WTC11 (cell line): Measurements from ENCODE around the gene SRRT. TPM values are rescaled to one million over a fixed set of nuclear protein-coding genes. Genes with fewer than 3 reads are reported as not detected.

Experiments
- ATAC-seq: fragments of 200-7000 bp; cut with Tn5 transposase; 2 replicates; pipeline ENCODE4 v1.10.0; 2021; ENCODE audit warnings: mild to moderate bottlenecking, moderate library complexity
- CTCF ChIA-PET: fragments of 300-600 bp; sonication (Branson Sonifier 250); formaldehyde crosslinking; loops from one replicate; lab custom pipeline; 2021; ENCODE audit warnings: antibody characterized with exemption; lab: Charles Lee
- POLR2A ChIA-PET: fragments of 350-600 bp; sonication (Branson Sonifier 250); formaldehyde crosslinking; loops from one replicate; lab custom pipeline; 2021; ENCODE audit warnings: antibody characterized with exemption; lab: Charles Lee
- DNase-seq: peaks from one replicate; pipeline ENCODE4 v3.0.0; 2021; ENCODE audit warnings: low spot score
- H3K27ac Mint-ChIP-seq: 2 replicates; pipeline ENCODE4 v1.8.0; 2021; ENCODE audit warnings: mixed read lengths
- H3K27me3 Mint-ChIP-seq: 2 replicates; pipeline ENCODE4 v1.8.0; 2021; ENCODE audit warnings: low read depth, mild to moderate bottlenecking, moderate library complexity, mixed read lengths
- H3K36me3 Mint-ChIP-seq: 2 replicates; pipeline ENCODE4 v1.8.0; 2021; ENCODE audit warnings: mixed read lengths
- H3K4me1 Mint-ChIP-seq: 2 replicates; pipeline ENCODE4 v1.8.0; 2022; ENCODE audit warnings: mixed read lengths
- H3K4me3 Mint-ChIP-seq: 2 replicates; pipeline ENCODE4 v1.8.0; 2021; ENCODE audit warnings: mild to moderate bottlenecking, moderate library complexity, mixed read lengths
- H3K9me3 Mint-ChIP-seq: 2 replicates; pipeline ENCODE4 v1.8.0; 2021; ENCODE audit warnings: mixed read lengths
- ATF1 ChIP-seq: sonication (generic); formaldehyde crosslinking; IDR thresholded peaks from 2 replicates; pipeline ENCODE4 v1.8.1; 2023; ENCODE audit warnings: mild to moderate bottlenecking, moderate library complexity, missing genetic modification reagents
- CREB1 ChIP-seq: sonication (generic); formaldehyde crosslinking; IDR thresholded peaks from 2 replicates; pipeline ENCODE4 v1.8.0; 2023; ENCODE audit warnings: mild to moderate bottlenecking, missing genetic modification reagents
- ETV6 ChIP-seq: sonication (generic); formaldehyde crosslinking; IDR thresholded peaks from 2 replicates; pipeline ENCODE4 v1.8.1; 2022; ENCODE audit warnings: mild to moderate bottlenecking, missing genetic modification reagents
- TP53 ChIP-seq: sonication (generic); formaldehyde crosslinking; IDR thresholded peaks from 2 replicates; pipeline ENCODE4 v1.8.1; 2023; ENCODE audit warnings: mild to moderate bottlenecking, missing genetic modification reagents
- ZNF219 ChIP-seq: sonication (generic); formaldehyde crosslinking; IDR thresholded peaks from 2 replicates; pipeline ENCODE4 v1.8.0; 2023; ENCODE audit warnings: missing genetic modification reagents, mild to moderate bottlenecking, borderline replicate concordance
- total RNA-seq: library from RNA; stranded (reverse); gene quantifications from 3 replicates; pipeline ENCODE4 v1.2.3, GENCODE V29; 2021
- TF ChIP-seq, protein P1 (sequence below): fragments of 250-450 bp; sonication (Bioruptor Pico); IDR thresholded peaks from 2 replicates; pipeline ENCODE4 v1.9.0; 2021; ENCODE audit warnings: mild to moderate bottlenecking
- TF ChIP-seq, protein P2 (sequence below): sonication (generic); formaldehyde crosslinking; IDR thresholded peaks from 2 replicates; pipeline ENCODE4 v1.8.0; 2023; ENCODE audit warnings: mild to moderate bottlenecking, missing genetic modification reagents
- TF ChIP-seq, protein P3 (sequence below): fragments of 250-450 bp; sonication (Bioruptor Pico); IDR thresholded peaks from 2 replicates; pipeline ENCODE4 v2.1.2; 2022; ENCODE audit warnings: mild to moderate bottlenecking, moderate library complexity
- TF ChIP-seq, protein P4 (sequence below): sonication (generic); formaldehyde crosslinking; IDR thresholded peaks from 2 replicates; pipeline ENCODE4 v1.8.1; 2023; ENCODE audit warnings: mild to moderate bottlenecking, missing genetic modification reagents
- TF ChIP-seq, protein P5 (sequence below): fragments of 200-600 bp; IDR thresholded peaks from 2 replicates; pipeline ENCODE4 v1.8.0; 2022; ENCODE audit warnings: antibody characterized with exemption

The SRRT gene
- total RNA-seq, 1 experiment from 2014 or later, result 238 TPM

DNA sequence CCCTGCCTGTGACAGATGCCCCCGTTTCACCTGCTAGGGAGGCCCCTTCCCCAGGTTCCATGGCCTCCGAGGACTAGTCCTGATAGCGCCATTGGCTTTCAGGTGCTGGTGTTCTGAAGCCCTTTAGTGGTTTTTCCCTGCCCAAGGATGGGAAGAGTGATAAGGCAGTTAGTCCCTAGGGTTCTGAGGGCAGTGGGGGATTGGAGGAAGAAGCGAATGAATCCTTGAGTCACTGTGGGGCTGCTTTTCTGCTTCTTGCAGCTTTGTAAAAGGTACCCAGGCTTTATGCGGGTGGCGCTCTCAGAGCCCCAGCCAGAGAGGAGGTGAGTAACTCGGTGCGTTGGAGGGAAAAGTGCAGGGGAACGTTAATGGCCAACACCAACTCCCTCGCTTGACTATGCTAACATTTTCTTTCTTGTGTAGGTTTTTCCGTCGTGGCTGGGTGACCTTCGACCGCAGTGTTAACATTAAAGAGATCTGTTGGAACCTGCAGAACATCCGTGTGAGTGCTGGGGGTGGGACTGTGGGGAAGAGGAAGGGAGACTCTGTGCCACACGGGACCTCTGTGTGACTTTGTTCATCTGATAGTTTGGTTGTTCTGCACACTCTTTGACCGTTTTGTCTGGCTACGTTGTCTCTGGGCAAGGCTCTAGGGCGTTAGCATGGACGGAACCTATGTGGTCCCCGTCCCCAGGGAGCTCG lies 10.7 kb downstream of the SRRT start:
- H3K27ac Mint-ChIP-seq, result peak overlapping the region; percentile 31; the same call in 1 of the 2 replicates
- peaks cover 76% of the 10 kb centered on the region for H3K36me3 Mint-ChIP-seq
- H3K4me1 Mint-ChIP-seq, result peaks cover 31% of the 10 kb centered on the region
- no peak for DNase-seq
- H3K4me3 Mint-ChIP-seq, result no peak overlapping the region
- ATAC-seq, result no peak
- no peaks in the 10 kb centered on the region for H3K27me3 Mint-ChIP-seq
- TF ChIP-seq CREB1 (CRISPR knock-in tag), result no peak
- TF ChIP-seq, protein P1, sequence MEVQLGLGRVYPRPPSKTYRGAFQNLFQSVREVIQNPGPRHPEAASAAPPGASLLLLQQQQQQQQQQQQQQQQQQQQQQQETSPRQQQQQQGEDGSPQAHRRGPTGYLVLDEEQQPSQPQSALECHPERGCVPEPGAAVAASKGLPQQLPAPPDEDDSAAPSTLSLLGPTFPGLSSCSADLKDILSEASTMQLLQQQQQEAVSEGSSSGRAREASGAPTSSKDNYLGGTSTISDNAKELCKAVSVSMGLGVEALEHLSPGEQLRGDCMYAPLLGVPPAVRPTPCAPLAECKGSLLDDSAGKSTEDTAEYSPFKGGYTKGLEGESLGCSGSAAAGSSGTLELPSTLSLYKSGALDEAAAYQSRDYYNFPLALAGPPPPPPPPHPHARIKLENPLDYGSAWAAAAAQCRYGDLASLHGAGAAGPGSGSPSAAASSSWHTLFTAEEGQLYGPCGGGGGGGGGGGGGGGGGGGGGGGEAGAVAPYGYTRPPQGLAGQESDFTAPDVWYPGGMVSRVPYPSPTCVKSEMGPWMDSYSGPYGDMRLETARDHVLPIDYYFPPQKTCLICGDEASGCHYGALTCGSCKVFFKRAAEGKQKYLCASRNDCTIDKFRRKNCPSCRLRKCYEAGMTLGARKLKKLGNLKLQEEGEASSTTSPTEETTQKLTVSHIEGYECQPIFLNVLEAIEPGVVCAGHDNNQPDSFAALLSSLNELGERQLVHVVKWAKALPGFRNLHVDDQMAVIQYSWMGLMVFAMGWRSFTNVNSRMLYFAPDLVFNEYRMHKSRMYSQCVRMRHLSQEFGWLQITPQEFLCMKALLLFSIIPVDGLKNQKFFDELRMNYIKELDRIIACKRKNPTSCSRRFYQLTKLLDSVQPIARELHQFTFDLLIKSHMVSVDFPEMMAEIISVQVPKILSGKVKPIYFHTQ (CRISPR knock-in tag), result no peak
- TF ChIP-seq, protein P2, sequence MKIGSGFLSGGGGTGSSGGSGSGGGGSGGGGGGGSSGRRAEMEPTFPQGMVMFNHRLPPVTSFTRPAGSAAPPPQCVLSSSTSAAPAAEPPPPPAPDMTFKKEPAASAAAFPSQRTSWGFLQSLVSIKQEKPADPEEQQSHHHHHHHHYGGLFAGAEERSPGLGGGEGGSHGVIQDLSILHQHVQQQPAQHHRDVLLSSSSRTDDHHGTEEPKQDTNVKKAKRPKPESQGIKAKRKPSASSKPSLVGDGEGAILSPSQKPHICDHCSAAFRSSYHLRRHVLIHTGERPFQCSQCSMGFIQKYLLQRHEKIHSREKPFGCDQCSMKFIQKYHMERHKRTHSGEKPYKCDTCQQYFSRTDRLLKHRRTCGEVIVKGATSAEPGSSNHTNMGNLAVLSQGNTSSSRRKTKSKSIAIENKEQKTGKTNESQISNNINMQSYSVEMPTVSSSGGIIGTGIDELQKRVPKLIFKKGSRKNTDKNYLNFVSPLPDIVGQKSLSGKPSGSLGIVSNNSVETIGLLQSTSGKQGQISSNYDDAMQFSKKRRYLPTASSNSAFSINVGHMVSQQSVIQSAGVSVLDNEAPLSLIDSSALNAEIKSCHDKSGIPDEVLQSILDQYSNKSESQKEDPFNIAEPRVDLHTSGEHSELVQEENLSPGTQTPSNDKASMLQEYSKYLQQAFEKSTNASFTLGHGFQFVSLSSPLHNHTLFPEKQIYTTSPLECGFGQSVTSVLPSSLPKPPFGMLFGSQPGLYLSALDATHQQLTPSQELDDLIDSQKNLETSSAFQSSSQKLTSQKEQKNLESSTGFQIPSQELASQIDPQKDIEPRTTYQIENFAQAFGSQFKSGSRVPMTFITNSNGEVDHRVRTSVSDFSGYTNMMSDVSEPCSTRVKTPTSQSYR (CRISPR knock-in tag), result no peak
- no peak for TF ChIP-seq ZNF219 (CRISPR knock-in tag)
- TF ChIP-seq, protein P3, sequence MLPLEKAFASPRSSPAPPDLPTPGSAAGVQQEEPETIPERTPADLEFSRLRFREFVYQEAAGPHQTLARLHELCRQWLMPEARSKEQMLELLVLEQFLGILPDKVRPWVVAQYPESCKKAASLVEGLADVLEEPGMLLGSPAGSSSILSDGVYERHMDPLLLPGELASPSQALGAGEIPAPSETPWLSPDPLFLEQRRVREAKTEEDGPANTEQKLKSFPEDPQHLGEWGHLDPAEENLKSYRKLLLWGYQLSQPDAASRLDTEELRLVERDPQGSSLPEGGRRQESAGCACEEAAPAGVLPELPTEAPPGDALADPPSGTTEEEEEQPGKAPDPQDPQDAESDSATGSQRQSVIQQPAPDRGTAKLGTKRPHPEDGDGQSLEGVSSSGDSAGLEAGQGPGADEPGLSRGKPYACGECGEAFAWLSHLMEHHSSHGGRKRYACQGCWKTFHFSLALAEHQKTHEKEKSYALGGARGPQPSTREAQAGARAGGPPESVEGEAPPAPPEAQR (CRISPR knock-in tag), result no peak
- TF ChIP-seq, protein P4, sequence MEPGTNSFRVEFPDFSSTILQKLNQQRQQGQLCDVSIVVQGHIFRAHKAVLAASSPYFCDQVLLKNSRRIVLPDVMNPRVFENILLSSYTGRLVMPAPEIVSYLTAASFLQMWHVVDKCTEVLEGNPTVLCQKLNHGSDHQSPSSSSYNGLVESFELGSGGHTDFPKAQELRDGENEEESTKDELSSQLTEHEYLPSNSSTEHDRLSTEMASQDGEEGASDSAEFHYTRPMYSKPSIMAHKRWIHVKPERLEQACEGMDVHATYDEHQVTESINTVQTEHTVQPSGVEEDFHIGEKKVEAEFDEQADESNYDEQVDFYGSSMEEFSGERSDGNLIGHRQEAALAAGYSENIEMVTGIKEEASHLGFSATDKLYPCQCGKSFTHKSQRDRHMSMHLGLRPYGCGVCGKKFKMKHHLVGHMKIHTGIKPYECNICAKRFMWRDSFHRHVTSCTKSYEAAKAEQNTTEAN, result no peak
- no peaks in the 10 kb centered on the region for H3K9me3 Mint-ChIP-seq
- POLR2A ChIA-PET, result interaction anchor here (0.6 to 6.2 kb wide), 2 partner anchors 11 to 348 kb away, joined by 3 to 71 read pairs; partner anchors contain the start of gene SRRT
- CTCF ChIA-PET, result interaction anchor here (1.0 kb wide), 1 partner anchor 58 kb away, joined by 5 read pairs; no protein-coding TSS in a partner anchor

DNA sequence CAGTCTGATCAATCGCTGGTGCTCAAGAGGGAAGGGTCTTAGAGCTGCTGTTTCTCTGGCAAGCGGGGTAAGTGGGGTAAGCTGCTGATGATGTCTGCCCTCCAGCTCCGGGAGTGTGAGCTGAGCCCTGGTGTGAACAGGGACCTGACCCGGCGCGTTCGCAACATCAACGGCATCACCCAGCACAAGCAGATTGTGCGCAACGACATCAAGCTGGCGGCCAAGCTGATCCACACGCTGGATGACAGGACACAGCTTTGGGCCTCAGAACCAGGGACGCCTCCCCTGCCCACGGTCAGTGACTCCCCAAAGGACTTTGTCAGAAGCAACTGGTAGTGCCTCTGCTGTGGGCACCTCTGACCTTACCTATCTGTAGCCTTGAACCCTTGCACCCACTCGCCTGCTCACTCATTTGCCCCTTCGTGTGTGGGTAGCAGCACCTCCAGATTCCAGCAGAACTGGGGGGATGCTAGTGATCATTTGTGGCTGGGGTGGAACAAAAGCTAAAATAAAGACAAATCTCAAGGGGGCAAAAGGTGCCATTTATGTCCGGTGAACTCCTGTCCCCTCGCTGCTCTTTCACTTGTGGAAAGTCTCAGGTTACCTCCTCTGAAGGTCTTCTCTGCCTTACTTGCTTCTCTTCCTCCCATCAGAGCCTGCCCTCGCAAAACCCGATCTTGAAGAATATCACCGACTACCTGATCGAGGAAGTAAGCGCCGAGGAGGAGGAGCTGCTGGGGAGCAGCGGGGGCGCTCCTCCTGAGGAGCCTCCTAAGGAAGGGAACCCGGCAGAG lies 11.4 kb downstream of the SRRT start:
- POLR2A ChIA-PET, result interaction anchor here (0.5 to 6.2 kb wide), 4 partner anchors 11 to 348 kb away, joined by 3 to 71 read pairs (median 3); partner anchors contain the start of genes PLOD3 and SRRT
- no peak for ATAC-seq
- no peaks in the 10 kb centered on the region for H3K27me3 Mint-ChIP-seq
- no peaks in the 10 kb centered on the region for H3K9me3 Mint-ChIP-seq
- peaks cover 70% of the 10 kb centered on the region for H3K36me3 Mint-ChIP-seq
- no peak for DNase-seq
- TF ChIP-seq ETV6 (CRISPR knock-in tag) (no peak), TP53 (CRISPR knock-in tag) (no peak), ATF1 (CRISPR knock-in tag) (0 out of 2 replicates have a peak, but pooled peaks have one; percentile 43)
- TF ChIP-seq, protein P5, sequence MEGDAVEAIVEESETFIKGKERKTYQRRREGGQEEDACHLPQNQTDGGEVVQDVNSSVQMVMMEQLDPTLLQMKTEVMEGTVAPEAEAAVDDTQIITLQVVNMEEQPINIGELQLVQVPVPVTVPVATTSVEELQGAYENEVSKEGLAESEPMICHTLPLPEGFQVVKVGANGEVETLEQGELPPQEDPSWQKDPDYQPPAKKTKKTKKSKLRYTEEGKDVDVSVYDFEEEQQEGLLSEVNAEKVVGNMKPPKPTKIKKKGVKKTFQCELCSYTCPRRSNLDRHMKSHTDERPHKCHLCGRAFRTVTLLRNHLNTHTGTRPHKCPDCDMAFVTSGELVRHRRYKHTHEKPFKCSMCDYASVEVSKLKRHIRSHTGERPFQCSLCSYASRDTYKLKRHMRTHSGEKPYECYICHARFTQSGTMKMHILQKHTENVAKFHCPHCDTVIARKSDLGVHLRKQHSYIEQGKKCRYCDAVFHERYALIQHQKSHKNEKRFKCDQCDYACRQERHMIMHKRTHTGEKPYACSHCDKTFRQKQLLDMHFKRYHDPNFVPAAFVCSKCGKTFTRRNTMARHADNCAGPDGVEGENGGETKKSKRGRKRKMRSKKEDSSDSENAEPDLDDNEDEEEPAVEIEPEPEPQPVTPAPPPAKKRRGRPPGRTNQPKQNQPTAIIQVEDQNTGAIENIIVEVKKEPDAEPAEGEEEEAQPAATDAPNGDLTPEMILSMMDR, result no peak
- no peak overlapping the region for H3K4me3 Mint-ChIP-seq
- peak overlapping the region; percentile 70; the same call in 1 of the 2 replicates for H3K27ac Mint-ChIP-seq
- CTCF ChIA-PET, result interaction anchor here (1.0 to 2.1 kb wide), 4 partner anchors 11 to 86 kb away, joined by 3 to 6 read pairs (median 5); partner anchors contain the start of gene SRRT
- peaks cover 31% of the 10 kb centered on the region for H3K4me1 Mint-ChIP-seq
